Hair follicular keratinocyte (primary cell): ENCODE results near the gene MAPT. TPM values are rescaled to one million over a fixed set of nuclear protein-coding genes. Genes with fewer than 3 reads are reported as not detected.

ENCODE experiments used
- total RNA-seq: library from RNA; depleted of rRNA; stranded (reverse); fragments of >200 nt; gene quantifications from 2 replicates; pipeline ENCODE4 v1.2.3, GENCODE V29; 2015

MAPT gene
- total RNA-seq: 0.23 TPM in 1 of 2 replicates, not detected in the other

GRCh38 chr17:45894022-45894784 is at the start of gene MAPT:
Gene MAPT, plus strand, starts transcription at chr17:45894554. Its CDS starts 67,784 bp downstream, at chr17:45962338.

GRCh38 chr17:45844695-45845375 is 49.5 kb upstream of the MAPT start, which contains the start of gene SPPL2C:
Gene SPPL2C, plus strand, starts transcription at chr17:45844881. Its CDS starts 26 bp downstream, at chr17:45844907.

GRCh38 chr17:45998987-45999899 is 104.9 kb downstream of the MAPT start, which contains the start of gene STH:
Gene STH, plus strand, starts transcription at chr17:45999250. Its CDS starts 30 bp downstream, at chr17:45999280.

Other genes starting within 250 kb of the MAPT start
- gene CRHR1, start 110.2 kb upstream of the MAPT start, total RNA-seq: not detected in 2 replicates
- gene SPPL2C, start 49.7 kb upstream of the MAPT start, total RNA-seq: not detected in 2 replicates
- not detected in 2 replicates for gene STH, start 104.7 kb downstream of the MAPT start, total RNA-seq